Measurements from ENCODE around the gene ITK.

The ITK gene

GRCh38 chr5:157180374-157181264, at the start of gene ITK:
Gene ITK (plus strand): TSS chr5:157180840. CDS start chr5:157180978, 138 bp downstream.
- no peaks in the 10 kb centered on the region for H3K9me3 ChIP-seq (ENCODE audit: insufficient read depth, low read length)
- no peak within 1 kb of the TSS for H3K4me3 ChIP-seq (ENCODE audit: insufficient read depth, low read length, poor library complexity, severe bottlenecking)
- H3K9me2 ChIP-seq (replicated peaks; ENCODE audit: insufficient read depth, low read length), result no peaks in the 10 kb centered on the region
- no peak within 1 kb of the TSS for H3K9ac ChIP-seq (ENCODE audit: low read length)
- no peak within 1 kb of the TSS for H2AFZ ChIP-seq (ENCODE audit: low read depth, low read length, severe bottlenecking)
- H3K36me3 ChIP-seq (ENCODE audit: low read length), result no peaks in the 10 kb centered on the region
- no peak within 1 kb of the TSS for H3K4me2 ChIP-seq (ENCODE audit: low read depth, low read length, poor library complexity, severe bottlenecking)
- no peaks in the 10 kb centered on the region for H3K27me3 ChIP-seq (ENCODE audit: low read length)
- no peaks in the 10 kb centered on the region for H3K79me2 ChIP-seq (ENCODE audit: insufficient read depth, low read length)
- H3F3A ChIP-seq (ENCODE audit: insufficient read depth), result no peaks in the 10 kb centered on the region
- TF ChIP-seq EZH2phosphoT487 (conservative IDR thresholded peaks at IDR 0.05; ENCODE audit: low read length) (no peak), CTCF (IDR thresholded peaks at IDR 0.05; ENCODE audit: insufficient read depth, low read length, poor library complexity, severe bottlenecking) (no peak)
- no peak within 1 kb of the TSS for H3K27ac ChIP-seq (ENCODE audit: low read depth, low read length)
- no peaks in the 10 kb centered on the region for H4K20me1 ChIP-seq (ENCODE audit: low read depth, low read length)

GRCh38 chr5:157130925-157131324, 49.7 kb upstream of the ITK start:
- H3F3A ChIP-seq (ENCODE audit: insufficient read depth), result peaks cover 27% of the 10 kb centered on the region; the same call in 1 of the 2 replicates
- peak overlapping the region; percentile 89 for H3K27ac ChIP-seq (ENCODE audit: low read depth, low read length)
- no peaks in the 10 kb centered on the region for H3K36me3 ChIP-seq (ENCODE audit: low read length)
- H3K79me2 ChIP-seq (ENCODE audit: insufficient read depth, low read length), result no peaks in the 10 kb centered on the region
- H3K27me3 ChIP-seq (ENCODE audit: low read length), result no peaks in the 10 kb centered on the region
- no peak overlapping the region for H3K9ac ChIP-seq (ENCODE audit: low read length)
- peak overlapping the region; percentile 61 for H3K4me2 ChIP-seq (ENCODE audit: low read depth, low read length, poor library complexity, severe bottlenecking)
- TF ChIP-seq EZH2phosphoT487 (conservative IDR thresholded peaks at IDR 0.05; ENCODE audit: low read length) (no peak), CTCF (IDR thresholded peaks at IDR 0.05; ENCODE audit: insufficient read depth, low read length, poor library complexity, severe bottlenecking) (no peak)
- H4K20me1 ChIP-seq (ENCODE audit: low read depth, low read length), result no peaks in the 10 kb centered on the region
- H3K9me2 ChIP-seq (replicated peaks; ENCODE audit: insufficient read depth, low read length), result no peaks in the 10 kb centered on the region
- no peaks in the 10 kb centered on the region for H3K9me3 ChIP-seq (ENCODE audit: insufficient read depth, low read length)
- peak overlapping the region; percentile 21 for H3K4me3 ChIP-seq (ENCODE audit: insufficient read depth, low read length, poor library complexity, severe bottlenecking)
- H2AFZ ChIP-seq (ENCODE audit: low read depth, low read length, severe bottlenecking), result peak overlapping the region; percentile 38

- Histone ChIP-seq H3K9ac (ENCODE audit: low read length) (no peak overlapping the region), H3K27ac (ENCODE audit: low read depth, low read length) (no peak overlapping the region), H3K4me3 (ENCODE audit: insufficient read depth, low read length, poor library complexity, severe bottlenecking) (no peak overlapping the region), H3K4me2 (ENCODE audit: low read depth, low read length, poor library complexity, severe bottlenecking) (peak overlapping the region; percentile 11), H4K20me1 (ENCODE audit: low read depth, low read length) (no peaks in the 10 kb centered on the region), H3K9me2 (replicated peaks; ENCODE audit: insufficient read depth, low read length) (no peaks in the 10 kb centered on the region), H3K79me2 (ENCODE audit: insufficient read depth, low read length) (no peaks in the 10 kb centered on the region), H3K9me3 (ENCODE audit: insufficient read depth, low read length) (no peaks in the 10 kb centered on the region), H3F3A (ENCODE audit: insufficient read depth) (peaks cover 27% of the 10 kb centered on the region; the same call in 1 of the 2 replicates), H3K27me3 (ENCODE audit: low read length) (no peaks in the 10 kb centered on the region), H3K36me3 (ENCODE audit: low read length) (no peaks in the 10 kb centered on the region), H2AFZ (ENCODE audit: low read depth, low read length, severe bottlenecking) (no peak overlapping the region)
- TF ChIP-seq EZH2phosphoT487 (conservative IDR thresholded peaks at IDR 0.05; ENCODE audit: low read length), result no peak
- TF ChIP-seq CTCF (IDR thresholded peaks at IDR 0.05; ENCODE audit: insufficient read depth, low read length, poor library complexity, severe bottlenecking), result no peak
Measured at GRCh38 chr5:157132281-157132612, 48.4 kb upstream of the ITK start.

All from SU-DHL-6 (cell line).